Stimulated activated effector memory CD8-positive, alpha-beta T cell treated with anti-CD3 and anti-CD28 coated beads, Interleukin-12 subunit alpha, Interleukin-12 subunit beta, amount 100 ng/mL, for 72 hours (primary cell): Measurements from ENCODE around the gene RASGRP1.

Experiments
- ATAC-seq: fragments of 150-1000 bp; cut with Tn5 transposase; 2 replicates; pipeline ENCODE4 v1.10.0; 2021
- DNase-seq, 2 donors: peaks; one replicate each; pipeline ENCODE4 v3.0.0; 2021 to 2022; ENCODE audit warnings: low spot score in 2 of 2
- H3K27ac Mint-ChIP-seq: one replicate; pipeline ENCODE4 v1.8.0; 2022; ENCODE audit warnings: mild to moderate bottlenecking, mixed read lengths
- H3K36me3 Mint-ChIP-seq: one replicate; pipeline ENCODE4 v1.8.0; 2022; ENCODE audit warnings: mild to moderate bottlenecking, mixed read lengths
- H3K4me1 Mint-ChIP-seq: one replicate; pipeline ENCODE4 v1.8.0; 2022; ENCODE audit warnings: mixed read lengths
- H3K4me3 Mint-ChIP-seq: one replicate; pipeline ENCODE4 v1.8.0; 2022; ENCODE audit warnings: mild to moderate bottlenecking, mixed read lengths
- H3K9me3 Mint-ChIP-seq: one replicate; pipeline ENCODE4 v1.8.0; 2022; ENCODE audit warnings: mixed read lengths

The RASGRP1 gene

DNA sequence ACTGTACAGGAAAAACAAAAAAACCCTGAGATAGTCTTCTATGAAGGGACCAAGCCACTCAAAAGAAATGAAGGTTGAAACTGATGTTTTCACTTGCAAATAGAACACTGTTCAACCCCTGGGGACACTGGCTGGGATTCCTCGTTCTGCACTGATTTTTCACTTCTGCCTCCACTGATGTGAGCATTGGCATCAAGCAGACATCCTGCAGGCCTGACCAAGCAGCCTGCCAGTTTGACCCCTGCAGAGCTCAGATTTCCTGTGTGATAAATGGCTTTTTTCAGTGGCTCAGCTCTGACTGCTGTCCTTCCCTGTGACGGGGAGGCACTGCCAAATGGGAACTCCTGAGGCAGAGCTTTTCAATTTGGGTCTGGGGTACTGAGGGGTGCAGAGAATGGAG is 50.0 kb downstream of the RASGRP1 start:
- no peak for ATAC-seq
- Mint-ChIP-seq H3K9me3 (no peaks in the 10 kb centered on the region), H3K27ac (peak overlapping the region; percentile 79), H3K4me3 (no peak overlapping the region), H3K4me1 (peaks cover 33% of the 10 kb centered on the region), H3K36me3 (peaks cover 100% of the 10 kb centered on the region)
- DNase-seq = no peak

DNA sequence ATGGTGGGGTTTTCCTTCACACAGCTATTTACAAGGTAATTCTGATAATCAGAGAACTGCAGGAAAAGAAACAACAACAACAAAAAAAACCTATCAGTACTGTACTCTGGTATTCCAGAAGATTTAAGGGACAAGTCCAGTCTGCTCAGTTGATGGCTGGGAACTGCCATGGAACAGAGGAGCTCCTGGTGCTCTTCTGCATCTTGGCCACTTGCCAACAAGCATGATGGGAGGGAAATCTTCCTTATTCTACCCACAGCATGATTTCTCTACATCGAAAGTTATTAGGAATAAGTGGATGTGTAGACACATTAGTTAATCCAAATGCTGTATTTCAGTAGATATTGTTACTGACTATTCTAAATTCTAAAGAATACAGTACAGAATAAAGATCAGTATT is 51.7 kb downstream of the RASGRP1 start:
- Mint-ChIP-seq H3K4me1 (peaks cover 41% of the 10 kb centered on the region), H3K9me3 (no peaks in the 10 kb centered on the region), H3K36me3 (peaks cover 100% of the 10 kb centered on the region), H3K27ac (peak overlapping the region; percentile 78), H3K4me3 (no peak overlapping the region)
- DNase-seq (no peak), ATAC-seq (no peak)

GRCh38 chr15:38509152-38509551 is 55.5 kb downstream of the RASGRP1 start:
- peak overlapping the region; percentile 21 for H3K4me3 Mint-ChIP-seq
- peak overlapping the region; percentile 92 for H3K27ac Mint-ChIP-seq
- no peaks in the 10 kb centered on the region for H3K9me3 Mint-ChIP-seq
- ATAC-seq (peak; percentile 59), DNase-seq (no peak)
- peaks cover 100% of the 10 kb centered on the region for H3K36me3 Mint-ChIP-seq
- H3K4me1 Mint-ChIP-seq = peaks cover 48% of the 10 kb centered on the region

DNA sequence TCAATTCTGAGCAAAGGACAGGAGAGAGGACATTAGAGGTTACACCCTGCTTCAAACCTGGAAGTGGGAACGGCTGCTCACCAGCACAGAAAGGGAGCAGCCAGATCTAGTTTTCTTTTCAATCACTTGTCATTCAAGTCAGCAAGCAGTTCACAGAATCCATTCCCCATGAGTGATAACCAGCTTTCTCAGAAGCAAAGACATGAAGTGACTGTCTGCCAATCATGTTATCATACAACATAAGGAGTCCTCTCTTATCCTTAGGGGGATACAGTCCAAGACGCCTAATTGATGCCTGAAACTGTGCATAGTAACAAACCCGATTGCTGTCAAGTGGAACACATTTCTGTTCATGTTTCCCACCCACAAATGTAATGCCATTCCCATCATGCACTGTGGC is 56.0 kb downstream of the RASGRP1 start:
- Mint-ChIP-seq H3K27ac (peak overlapping the region; percentile 92), H3K9me3 (no peaks in the 10 kb centered on the region), H3K4me3 (peak overlapping the region; percentile 21), H3K4me1 (peaks cover 48% of the 10 kb centered on the region), H3K36me3 (peaks cover 100% of the 10 kb centered on the region)
- peak in 1 of 2 donors; percentile 64 for DNase-seq
- peak; percentile 89 for ATAC-seq

DNA sequence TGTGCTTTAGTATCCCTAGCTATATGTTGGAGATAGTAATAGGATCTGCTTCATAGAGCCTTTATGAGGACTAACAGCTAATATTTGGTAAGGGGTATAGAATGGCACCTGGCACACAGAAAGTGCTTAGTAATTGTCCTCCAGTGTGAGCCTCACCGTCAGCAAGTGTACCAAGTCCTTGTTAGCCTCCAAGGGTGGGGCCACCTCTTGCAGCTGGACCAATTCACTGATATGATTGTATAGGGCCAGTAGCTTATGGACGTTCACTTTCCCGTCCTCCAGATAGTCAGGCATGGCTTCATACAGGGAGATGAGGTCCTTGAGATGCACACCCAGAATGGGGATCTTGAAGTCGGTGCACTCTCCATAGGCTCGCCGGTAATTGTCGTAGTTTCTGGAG is 57.0 kb downstream of the RASGRP1 start:
- H3K27ac Mint-ChIP-seq = peak overlapping the region; percentile 92
- peaks cover 100% of the 10 kb centered on the region for H3K36me3 Mint-ChIP-seq
- ATAC-seq (no peak), DNase-seq (no peak)
- peaks cover 52% of the 10 kb centered on the region for H3K4me1 Mint-ChIP-seq
- H3K4me3 Mint-ChIP-seq = no peak overlapping the region
- no peaks in the 10 kb centered on the region for H3K9me3 Mint-ChIP-seq

DNA sequence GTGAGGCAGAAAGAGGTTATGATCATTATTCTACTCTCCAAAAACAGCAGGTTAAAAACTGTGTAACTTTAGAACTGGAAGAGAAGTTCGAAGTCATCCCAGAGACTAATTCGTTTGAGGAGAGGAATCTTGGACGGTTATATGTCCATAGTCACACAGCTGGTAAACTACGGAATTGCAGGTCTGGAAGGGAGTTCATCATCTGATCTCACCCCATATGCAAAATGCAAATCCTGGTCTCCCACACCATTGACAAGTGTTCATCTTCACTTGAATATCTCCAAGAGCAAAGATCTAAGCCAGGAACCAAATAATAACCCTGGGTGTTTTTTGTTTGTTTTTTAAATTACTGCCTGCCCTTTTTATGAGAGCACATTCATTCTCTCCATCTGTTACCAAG is 57.6 kb downstream of the RASGRP1 start:
- Mint-ChIP-seq H3K4me1 (peaks cover 55% of the 10 kb centered on the region), H3K36me3 (peaks cover 100% of the 10 kb centered on the region), H3K9me3 (no peaks in the 10 kb centered on the region), H3K27ac (peak overlapping the region; percentile 92), H3K4me3 (no peak overlapping the region)
- ATAC-seq (no peak), DNase-seq (no peak)

- ATAC-seq = peak; percentile 72
Observed at GRCh38 chr15:38504680-38505467, 59.7 kb downstream of the RASGRP1 start.

GRCh38 chr15:38503496-38503895 is 61.1 kb downstream of the RASGRP1 start:
- Mint-ChIP-seq H3K4me3 (no peak overlapping the region), H3K4me1 (peaks cover 49% of the 10 kb centered on the region), H3K36me3 (peaks cover 100% of the 10 kb centered on the region), H3K9me3 (no peaks in the 10 kb centered on the region), H3K27ac (peak overlapping the region; percentile 85)
- DNase-seq = no peak
- no peak for ATAC-seq

More at GRCh38 chr15:38504680-38505467, 59.7 kb downstream of the RASGRP1 start:
- Mint-ChIP-seq H3K27ac (peak overlapping the region; percentile 84), H3K9me3 (no peaks in the 10 kb centered on the region), H3K4me3 (no peak overlapping the region), H3K36me3 (peaks cover 100% of the 10 kb centered on the region), H3K4me1 (peaks cover 53% of the 10 kb centered on the region)
- no peak for DNase-seq

- Mint-ChIP-seq H3K36me3 (peaks cover 100% of the 10 kb centered on the region), H3K4me1 (peaks cover 45% of the 10 kb centered on the region), H3K9me3 (no peaks in the 10 kb centered on the region), H3K27ac (peak overlapping the region; percentile 85), H3K4me3 (no peak overlapping the region)
- no peak for ATAC-seq
- DNase-seq = no peak
Observed at GRCh38 chr15:38499651-38500050, 65.0 kb downstream of the RASGRP1 start.

DNA sequence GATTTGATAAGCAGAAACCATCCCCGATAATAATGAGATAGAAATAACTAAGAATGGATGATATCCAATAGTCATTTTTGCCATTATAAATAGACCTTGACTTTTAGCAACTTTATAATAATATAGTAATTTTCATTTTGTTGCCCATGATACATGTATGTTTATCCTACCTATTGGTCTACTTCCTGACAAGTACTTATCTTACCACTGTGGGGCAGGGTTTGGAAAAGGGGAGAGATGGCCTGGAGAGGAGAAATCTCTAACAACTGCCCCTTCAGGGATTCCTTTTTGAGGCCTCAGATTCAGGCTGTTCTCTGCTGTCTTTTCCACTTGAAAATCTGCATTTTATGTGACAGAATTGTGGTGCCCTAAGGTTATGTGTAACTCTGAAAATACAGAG is 68.5 kb downstream of the RASGRP1 start:
- no peak for DNase-seq
- peak overlapping the region; percentile 85 for H3K27ac Mint-ChIP-seq
- H3K36me3 Mint-ChIP-seq = peaks cover 100% of the 10 kb centered on the region
- no peaks in the 10 kb centered on the region for H3K9me3 Mint-ChIP-seq
- peaks cover 49% of the 10 kb centered on the region for H3K4me1 Mint-ChIP-seq
- ATAC-seq = no peak
- no peak overlapping the region for H3K4me3 Mint-ChIP-seq

DNA sequence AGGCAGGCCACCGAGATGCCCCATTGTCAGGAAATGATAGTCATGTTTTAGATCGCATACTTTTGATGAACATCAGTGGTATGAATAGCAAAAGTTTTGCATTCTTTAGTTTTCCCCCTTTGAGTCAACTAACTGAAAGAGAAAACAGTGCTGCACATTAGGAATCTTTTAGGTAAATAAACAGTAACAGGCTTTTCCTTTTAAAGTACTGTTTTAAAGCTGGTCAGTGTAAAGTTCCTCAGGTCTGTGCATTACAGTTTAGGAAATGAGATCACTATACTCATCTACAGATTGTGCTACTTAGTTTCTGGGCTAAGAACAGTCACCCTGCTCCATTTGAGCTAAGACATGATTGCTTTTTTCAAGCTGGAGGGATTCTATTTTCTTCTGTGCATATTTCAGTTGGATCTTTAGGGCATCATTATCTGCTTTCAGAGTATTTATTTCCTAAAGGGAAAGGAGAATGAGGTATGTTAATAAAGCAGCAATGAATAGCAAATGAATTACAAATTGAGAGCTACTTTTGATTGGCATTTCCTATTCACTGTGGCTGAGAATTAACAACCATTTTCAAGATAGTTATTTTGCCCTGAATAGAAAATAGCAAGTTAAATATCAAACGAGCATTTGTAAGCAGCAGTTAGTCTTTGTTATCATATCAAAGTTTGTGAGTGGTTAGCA is 74.2 kb downstream of the RASGRP1 start:
- DNase-seq = no peak

GRCh38 chr15:38487378-38487777 is 77.2 kb downstream of the RASGRP1 start:
- Mint-ChIP-seq H3K4me3 (peak overlapping the region; percentile 25), H3K9me3 (no peaks in the 10 kb centered on the region), H3K27ac (peak overlapping the region; percentile 77), H3K36me3 (peaks cover 99% of the 10 kb centered on the region), H3K4me1 (peaks cover 32% of the 10 kb centered on the region)
- peak; percentile 14 for ATAC-seq
- no peak for DNase-seq

More for the DNA sequence above, 74.2 kb downstream of the RASGRP1 start:
- Mint-ChIP-seq H3K27ac (peak overlapping the region; percentile 30), H3K9me3 (no peaks in the 10 kb centered on the region), H3K4me3 (no peak overlapping the region), H3K4me1 (peaks cover 48% of the 10 kb centered on the region), H3K36me3 (peaks cover 100% of the 10 kb centered on the region)
- ATAC-seq = peak; percentile 65

DNA sequence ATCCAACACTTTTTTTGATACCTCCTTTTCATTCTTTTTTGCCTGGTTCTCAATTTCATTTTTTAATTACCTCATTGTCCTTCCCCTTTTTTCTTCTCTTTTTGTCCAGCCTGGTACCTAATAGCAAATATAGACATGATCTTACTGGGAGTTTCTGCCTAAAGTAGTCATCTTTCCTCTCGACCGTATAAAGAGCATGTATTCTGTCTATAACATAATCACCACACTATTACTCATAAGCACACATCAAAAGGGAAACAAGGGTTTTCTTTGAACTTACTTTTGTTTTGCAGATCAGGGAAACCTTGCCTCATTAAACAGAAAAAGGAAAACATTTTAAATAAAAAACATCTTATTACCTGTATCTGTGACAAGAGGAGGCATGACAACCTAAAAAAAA is 77.7 kb downstream of the RASGRP1 start:
- ATAC-seq (peak; percentile 98), DNase-seq (no peak)
- peaks cover 36% of the 10 kb centered on the region for H3K4me1 Mint-ChIP-seq
- H3K27ac Mint-ChIP-seq = peak overlapping the region; percentile 77
- H3K4me3 Mint-ChIP-seq = peak overlapping the region; percentile 25
- H3K9me3 Mint-ChIP-seq = no peaks in the 10 kb centered on the region
- H3K36me3 Mint-ChIP-seq = peaks cover 97% of the 10 kb centered on the region

DNA sequence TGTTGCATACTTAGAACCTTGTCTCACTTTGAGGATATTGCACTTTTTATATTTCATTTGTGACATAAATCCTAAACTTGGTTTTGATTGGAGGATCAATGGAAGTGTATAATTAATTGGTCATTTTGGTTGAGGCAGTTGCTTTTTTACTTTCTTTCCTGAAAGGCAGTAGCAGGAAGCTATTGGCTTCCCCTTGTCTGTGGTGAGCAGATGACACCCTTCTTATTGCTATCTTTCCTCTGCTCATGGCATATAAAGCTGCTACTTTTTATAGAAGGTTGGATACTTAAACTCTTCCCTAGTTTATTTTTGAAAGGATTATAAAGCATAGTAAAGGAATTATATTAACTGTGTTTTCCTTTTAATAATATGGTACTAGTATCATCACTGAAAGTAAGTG is 82.0 kb downstream of the RASGRP1 start:
- Mint-ChIP-seq H3K36me3 (peaks cover 94% of the 10 kb centered on the region), H3K4me3 (no peak overlapping the region), H3K27ac (peak overlapping the region; percentile 87), H3K4me1 (peaks cover 32% of the 10 kb centered on the region), H3K9me3 (no peaks in the 10 kb centered on the region)
- DNase-seq = no peak
- ATAC-seq = no peak

- DNase-seq = no peak
- Mint-ChIP-seq H3K4me3 (no peak overlapping the region), H3K27ac (peak overlapping the region; percentile 87), H3K36me3 (peaks cover 94% of the 10 kb centered on the region), H3K9me3 (no peaks in the 10 kb centered on the region), H3K4me1 (peaks cover 24% of the 10 kb centered on the region)
- no peak for ATAC-seq
Observed at GRCh38 chr15:38481761-38482160, 82.9 kb downstream of the RASGRP1 start.

- no peak overlapping the region for H3K4me3 Mint-ChIP-seq
- peaks cover 20% of the 10 kb centered on the region for H3K4me1 Mint-ChIP-seq
- peaks cover 94% of the 10 kb centered on the region for H3K36me3 Mint-ChIP-seq
- H3K27ac Mint-ChIP-seq = peak overlapping the region; percentile 87
- no peak for ATAC-seq
- no peak for DNase-seq
- no peaks in the 10 kb centered on the region for H3K9me3 Mint-ChIP-seq
Observed at GRCh38 chr15:38481113-38481512, 83.5 kb downstream of the RASGRP1 start.
